GM12872 (cell line): ENCODE data around the gene TNPO3.

Source experiments
- CTCF ChIP-seq: IDR thresholded peaks from 3 replicates; pipeline ENCODE4 v1.5.1; 2011; ENCODE audit warnings: low read depth, mild to moderate bottlenecking, low read length, moderate library complexity; ENCODE audit not compliant: insufficient read depth

The TNPO3 gene

GRCh38 chr7:128921866-128922440, 133.0 kb downstream of the TNPO3 start:
- TF ChIP-seq CTCF, result no peak

GRCh38 chr7:128920913-128921582, 133.9 kb downstream of the TNPO3 start:
- no peak for TF ChIP-seq CTCF

- TF ChIP-seq CTCF, result no peak
These were observed 134.8 kb downstream of the TNPO3 start for GRCh38 chr7:128919881-128920799.

- TF ChIP-seq CTCF, result no peak
These were observed 135.7 kb downstream of the TNPO3 start for GRCh38 chr7:128919241-128919640.

- no peak for TF ChIP-seq CTCF
These were observed 136.8 kb downstream of the TNPO3 start for GRCh38 chr7:128918016-128918665.

- TF ChIP-seq CTCF, result no peak
These were observed 137.8 kb downstream of the TNPO3 start for GRCh38 chr7:128917122-128917521.

- TF ChIP-seq CTCF, result no peak
These were observed 138.3 kb downstream of the TNPO3 start for GRCh38 chr7:128916643-128916915.
